ENCODE measurements around the gene PDE4B.
"Not testable (repeated sequence)": the region's sequence is repeated elsewhere in the genome, so short reads cannot be mapped to it uniquely, and the experiment has no call there.

Gene PDE4B

GRCh38 chr1:66296370-66296769 is 503.7 kb downstream of the PDE4B start:
- no peak for DNase-seq

DNA sequence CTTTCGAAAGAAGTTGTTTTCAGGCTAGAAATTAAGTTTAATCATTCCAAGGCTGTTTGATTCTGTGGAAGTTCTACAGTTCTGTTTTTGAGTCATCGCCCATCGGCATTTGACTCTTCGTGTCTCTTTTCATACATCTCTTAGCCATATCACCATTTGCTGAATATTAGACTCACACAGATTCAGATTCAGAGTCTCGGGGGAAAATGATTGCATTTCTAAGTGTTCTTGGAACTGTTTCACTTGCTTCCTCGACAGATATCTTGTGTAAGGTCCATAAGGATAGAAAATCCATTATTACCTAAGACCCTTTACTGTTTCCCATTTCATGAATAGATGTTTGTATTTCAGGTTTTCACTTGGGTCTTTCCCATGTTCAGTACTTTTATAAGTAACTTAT is 504.3 kb downstream of the PDE4B start:
- no peak for DNase-seq

GRCh38 chr1:66298464-66298863 is 505.8 kb downstream of the PDE4B start:
- no peak for DNase-seq

GRCh38 chr1:66300280-66300971 is 507.7 kb downstream of the PDE4B start:
- no peak for DNase-seq

GRCh38 chr1:66300972-66301451 is 508.3 kb downstream of the PDE4B start:
- DNase-seq, result no peak

DNA sequence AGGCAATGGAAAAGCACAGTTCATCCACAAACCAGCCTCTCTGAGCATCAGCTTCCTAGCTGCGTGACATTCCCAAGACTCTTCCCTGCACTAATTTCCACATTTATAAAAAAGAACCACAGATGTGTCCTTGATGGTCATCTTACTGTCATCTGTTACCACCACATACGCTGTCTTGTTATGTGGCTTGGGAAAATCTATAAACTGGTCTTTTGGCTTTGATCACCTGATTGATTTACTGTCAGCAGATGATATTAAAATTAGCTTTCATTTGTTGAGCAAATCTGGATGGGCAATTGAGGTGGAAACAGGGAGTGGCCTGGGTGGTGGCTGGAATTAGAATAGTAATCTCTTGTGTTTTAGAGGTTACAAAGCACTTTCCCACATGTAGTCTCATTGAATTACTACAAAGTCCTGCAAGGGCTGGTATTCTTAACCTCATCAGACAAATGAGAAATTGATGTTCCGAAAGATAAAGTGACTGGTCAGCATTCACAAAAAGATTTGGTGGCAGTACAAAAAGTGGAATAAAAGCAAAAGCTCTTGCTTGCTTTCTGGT is 509.6 kb downstream of the PDE4B start:
- no peak for DNase-seq

GRCh38 chr1:66302815-66303214 is 510.1 kb downstream of the PDE4B start:
- no peak for DNase-seq

- DNase-seq, result no peak
Measured at GRCh38 chr1:66303646-66304045, 511.0 kb downstream of the PDE4B start.

DNA sequence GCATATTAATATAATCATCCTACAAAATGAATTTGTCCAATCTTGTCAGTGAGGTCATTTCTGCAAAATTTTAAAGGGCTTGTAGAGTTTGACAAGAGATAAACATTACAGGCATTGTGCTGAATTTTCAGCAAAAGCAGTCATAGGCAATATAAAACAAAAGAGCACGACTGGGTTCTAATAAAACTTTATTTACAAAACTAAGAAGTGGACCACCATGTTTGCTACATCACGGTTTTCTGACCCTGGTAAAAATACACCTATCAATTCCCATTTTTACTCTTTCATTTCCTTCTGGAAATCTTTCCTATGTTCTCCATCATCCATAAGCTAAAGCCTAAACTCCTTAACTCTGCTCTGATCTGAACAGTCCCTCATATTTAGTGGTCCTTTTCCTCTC is 511.4 kb downstream of the PDE4B start:
- no peak for DNase-seq

DNA sequence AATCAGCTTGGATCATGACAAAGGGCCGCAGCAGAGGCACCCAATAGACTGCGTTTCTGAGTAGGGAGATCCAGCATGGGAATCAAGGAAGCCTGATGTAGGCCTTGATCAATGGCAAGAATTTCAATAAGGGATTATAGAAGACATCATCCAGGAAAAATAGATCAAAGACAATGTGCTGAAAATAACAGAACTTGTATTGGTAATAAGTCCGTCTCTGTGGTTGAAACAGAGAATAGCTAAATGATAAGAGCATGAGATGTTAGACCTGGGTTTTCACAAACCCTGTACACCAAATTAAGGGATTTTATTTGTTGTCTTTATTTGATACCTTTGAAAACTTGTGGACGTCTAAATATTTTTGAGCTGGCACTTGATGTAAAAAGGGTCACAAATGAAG is 513.2 kb downstream of the PDE4B start:
- no peak for DNase-seq

DNA sequence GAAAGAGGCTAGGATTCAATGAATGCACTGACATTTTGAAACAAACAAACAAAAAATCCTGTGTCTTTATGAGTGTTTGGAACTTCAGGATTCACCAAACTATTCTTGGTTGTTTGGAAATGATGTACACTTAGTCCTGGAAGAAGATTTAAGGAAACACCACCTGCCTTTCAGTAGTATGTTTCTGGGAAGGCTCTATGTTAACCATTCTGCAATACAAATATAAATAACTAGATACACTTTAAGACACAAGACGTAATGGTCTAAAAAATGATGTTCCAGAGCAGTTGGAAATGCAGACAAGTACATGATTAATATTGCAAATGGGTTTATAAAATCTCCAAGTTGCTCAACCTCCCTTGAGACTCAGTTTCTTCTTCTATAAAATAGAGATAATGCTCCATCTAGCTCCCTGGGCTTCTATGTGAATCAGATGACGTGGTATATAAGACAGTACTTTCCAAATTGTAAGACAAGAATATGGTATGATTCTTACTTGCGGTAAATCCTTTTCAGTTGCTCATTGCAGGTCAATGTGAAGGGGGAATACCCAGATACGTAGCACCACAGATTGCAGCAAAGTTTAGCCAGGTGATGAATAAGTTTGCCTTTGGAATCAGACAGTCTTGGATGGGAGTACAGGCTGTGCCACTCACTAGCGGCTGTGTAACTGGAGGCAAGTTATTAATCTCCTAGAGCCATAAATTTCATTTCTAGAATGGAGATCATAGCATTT is 516.5 kb downstream of the PDE4B start:
- no peak for DNase-seq

GRCh38 chr1:66311092-66311491 is 518.4 kb downstream of the PDE4B start:
- no peak for DNase-seq

- no peak for DNase-seq
Measured at GRCh38 chr1:66311628-66312027, 518.9 kb downstream of the PDE4B start.

DNA sequence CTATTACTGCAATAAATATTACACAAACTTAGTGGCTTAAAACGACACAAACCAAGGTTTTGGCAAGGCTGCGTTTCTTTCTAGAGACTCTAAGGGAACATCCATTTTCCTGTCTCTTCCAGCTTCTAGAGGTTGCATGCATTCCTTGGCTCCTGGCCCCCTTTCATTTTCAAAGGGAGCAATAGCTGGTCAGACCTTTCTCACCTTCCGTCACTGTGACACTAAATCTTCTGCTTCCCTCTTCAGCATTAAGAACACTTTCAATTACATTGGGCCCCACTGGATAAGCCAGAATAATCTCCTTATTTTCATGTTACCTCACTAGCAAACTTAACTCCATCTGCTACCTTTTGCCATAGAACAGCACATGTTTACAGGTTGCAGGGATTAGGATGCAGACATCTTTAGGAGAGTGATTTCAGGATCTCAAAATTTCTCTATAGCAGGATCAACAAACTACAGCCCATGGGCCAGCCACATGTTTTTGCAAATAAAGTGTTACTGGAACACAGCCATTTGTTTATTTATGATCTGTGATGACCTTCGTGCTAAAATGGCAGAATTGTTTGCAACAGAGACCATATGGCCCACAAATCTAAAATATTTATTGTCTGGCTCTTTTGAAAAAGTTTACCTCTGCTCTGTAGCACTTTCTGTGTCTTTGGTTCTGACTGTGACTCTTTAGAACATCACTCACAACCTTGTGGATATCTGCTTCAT is 519.7 kb downstream of the PDE4B start:
- no peak for DNase-seq

DNA sequence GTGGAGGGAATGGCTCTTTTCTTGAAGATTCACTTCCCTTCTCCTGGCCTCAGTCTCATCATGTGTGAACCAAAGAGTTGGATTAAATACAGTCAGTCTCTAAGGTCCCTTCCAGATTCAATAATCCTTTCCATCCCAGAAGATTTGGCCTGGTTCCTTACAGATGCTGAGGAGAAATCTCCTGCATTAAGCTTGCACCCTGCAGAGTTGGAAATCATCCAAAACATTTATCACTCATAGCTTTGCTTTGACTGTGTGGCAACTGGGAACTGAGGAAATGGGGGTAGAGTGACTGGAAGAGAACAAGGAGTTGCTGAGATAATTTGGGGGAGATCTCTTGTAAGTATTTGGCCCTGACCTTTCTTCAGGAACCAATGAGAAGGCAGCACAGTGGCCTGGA is 520.7 kb downstream of the PDE4B start:
- no peak for DNase-seq

DNA sequence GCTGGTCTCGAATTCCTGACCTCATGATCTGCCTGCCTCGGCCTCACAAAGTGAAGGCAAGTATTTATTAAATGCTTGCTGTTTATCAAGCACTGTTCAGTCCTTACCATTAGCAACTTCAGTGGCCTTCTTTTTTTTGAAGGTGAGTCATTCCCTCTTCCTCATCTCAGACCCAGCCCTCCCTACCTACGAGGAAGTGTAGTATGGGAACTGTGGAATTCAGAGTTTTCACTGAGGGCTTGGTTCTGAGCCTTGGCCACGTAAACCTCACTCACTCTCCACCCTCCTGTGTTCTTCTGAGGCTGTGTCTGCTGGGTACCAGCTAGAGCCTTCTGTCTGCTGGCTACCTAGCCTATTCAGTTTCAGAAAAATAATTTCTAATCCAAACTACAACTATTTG is 523.0 kb downstream of the PDE4B start:
- no peak for DNase-seq

DNA sequence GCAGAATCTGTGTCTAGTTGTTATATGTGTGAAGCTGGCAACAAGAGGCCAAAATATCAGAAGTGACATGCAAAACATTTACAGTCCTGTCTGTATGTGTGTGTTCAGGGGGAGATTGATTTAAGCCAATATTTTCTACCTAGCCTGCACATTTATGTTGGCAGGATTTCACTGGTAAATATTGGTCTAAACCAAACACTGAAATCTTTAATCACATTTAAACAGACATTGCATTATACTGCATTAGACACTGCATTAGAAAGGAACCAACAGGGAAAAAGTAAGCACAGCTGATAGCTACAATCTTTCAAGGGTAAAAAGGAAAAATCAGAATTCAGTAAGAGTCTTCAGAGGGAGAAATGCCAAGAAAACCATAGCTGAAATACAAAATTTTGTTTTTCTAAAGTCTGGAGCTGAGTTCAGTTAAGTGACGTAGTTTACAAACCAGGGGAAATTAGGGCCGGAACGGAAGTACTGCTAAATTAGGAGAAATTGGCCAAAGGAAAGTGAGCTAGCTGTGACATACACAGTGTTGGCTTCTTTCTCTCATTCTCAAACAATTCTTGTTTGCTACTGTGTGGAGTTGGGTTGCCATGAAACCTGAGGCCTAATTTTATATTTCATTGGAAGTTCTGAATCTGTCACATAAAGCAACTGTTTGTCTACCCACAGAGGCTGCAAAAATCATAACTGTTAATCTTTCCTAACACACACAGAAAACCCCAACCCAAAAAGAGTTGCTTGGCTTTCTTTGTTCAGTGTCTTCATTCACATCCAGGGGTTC is 524.0 kb downstream of the PDE4B start:
- no peak for DNase-seq

- DNase-seq, result no peak
Measured at GRCh38 chr1:66317248-66317515, 524.5 kb downstream of the PDE4B start.

GRCh38 chr1:66320231-66320630 is 527.5 kb downstream of the PDE4B start:
- DNase-seq, result no peak

GRCh38 chr1:66322462-66322861 is 529.8 kb downstream of the PDE4B start:
- DNase-seq, result not testable (repeated sequence)

DNA sequence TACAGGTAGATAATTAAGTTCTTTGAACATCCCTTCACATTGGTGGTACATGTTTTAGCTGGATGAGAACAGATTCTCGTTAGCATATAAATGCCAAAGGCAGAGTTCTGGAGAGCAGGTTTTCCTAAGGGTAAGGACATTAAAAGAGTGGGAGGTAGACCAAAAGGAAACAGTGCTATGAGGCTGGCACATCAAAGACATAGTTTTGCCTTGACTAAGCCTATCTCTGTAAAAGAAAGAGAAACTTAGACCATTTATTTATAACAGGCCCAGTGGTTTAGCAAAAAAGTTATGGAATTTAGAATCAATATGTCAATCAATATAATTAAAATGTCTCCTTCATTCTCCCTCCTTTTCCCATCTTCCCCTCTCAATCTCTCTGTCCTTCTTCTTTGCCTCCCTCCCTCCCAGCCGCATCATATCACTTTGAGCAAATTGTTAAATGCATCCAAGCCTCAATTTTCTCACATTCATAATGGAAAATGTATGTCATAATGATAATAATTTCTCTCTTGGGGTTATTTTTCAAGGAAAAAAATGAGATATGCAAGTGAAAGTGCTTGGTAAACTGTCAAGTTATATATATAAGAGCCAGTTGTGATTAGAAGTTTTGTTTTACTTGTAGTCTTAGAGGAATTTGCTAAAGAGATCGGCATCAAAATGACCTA is 531.4 kb downstream of the PDE4B start:
- no peak for DNase-seq

DNA sequence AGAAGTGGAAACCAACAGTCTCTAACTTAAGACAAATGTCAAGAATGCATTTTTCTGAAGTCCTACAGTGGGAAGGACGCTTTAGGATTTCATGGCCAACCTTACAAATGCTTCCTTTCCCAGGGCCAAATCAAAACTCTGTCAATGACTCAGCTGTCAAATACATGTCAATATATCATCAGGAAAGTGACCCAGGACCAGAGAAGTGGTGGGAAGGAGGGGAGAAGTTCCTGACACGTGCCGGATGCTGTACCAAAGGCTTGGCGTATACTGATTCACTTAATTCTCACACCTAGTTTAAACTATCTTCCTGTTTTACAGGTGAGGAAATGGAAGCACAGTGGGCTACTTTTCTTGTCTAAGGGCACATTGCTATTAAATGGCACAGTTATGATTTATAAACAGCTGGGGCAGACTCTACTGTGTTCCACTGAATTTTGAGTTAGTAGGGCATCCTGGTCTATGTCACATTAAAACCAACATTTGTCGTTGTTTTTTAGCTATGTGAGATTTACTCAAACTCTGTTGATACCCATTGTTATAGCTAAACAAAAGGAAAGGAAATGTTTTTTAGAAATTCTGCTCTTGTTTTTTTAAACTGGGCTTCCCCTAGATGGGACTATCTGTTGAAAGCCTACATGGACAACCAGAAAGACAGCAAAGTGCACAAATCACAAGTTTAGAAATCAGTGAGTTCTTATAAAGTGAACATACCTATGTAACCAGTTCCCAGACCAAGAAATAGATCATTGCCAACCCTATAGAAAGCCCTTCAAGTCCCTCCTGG is 533.1 kb downstream of the PDE4B start:
- DNase-seq, result no peak
